H9 (cell line): ENCODE results near the gene LRRK1. TPM values are rescaled to one million over a fixed set of nuclear protein-coding genes. Genes with fewer than 3 reads are reported as not detected.

ENCODE experiments used
- DNase-seq: peaks from one replicate; pipeline ENCODE4 v3.0.0-alpha.2; 2017
- H2AFZ ChIP-seq: one replicate; pipeline ENCODE4 v1.6.1; 2013; ENCODE audit warnings: mild to moderate bottlenecking, low read length, control low read depth, moderate library complexity
- H2AK5ac ChIP-seq: 2 replicates; pipeline ENCODE4 v1.6.1; 2013; ENCODE audit warnings: low read length, control low read depth, mixed read lengths; ENCODE audit not compliant: insufficient read length
- H2BK120ac ChIP-seq: one replicate; pipeline ENCODE4 v1.6.1; 2013; ENCODE audit warnings: low read depth, mild to moderate bottlenecking, low read length, control low read depth, inconsistent platforms; ENCODE audit not compliant: poor library complexity, severe bottlenecking
- H2BK12ac ChIP-seq: 2 replicates; pipeline ENCODE4 v1.6.1; 2013; ENCODE audit warnings: low read length, control low read depth, mixed read lengths, low read depth; ENCODE audit not compliant: insufficient read length
- H2BK15ac ChIP-seq: 2 replicates; pipeline ENCODE4 v1.6.1; 2013; ENCODE audit warnings: low read depth, low read length, control low read depth
- H2BK20ac ChIP-seq: one replicate; pipeline ENCODE4 v1.6.1; 2013; ENCODE audit warnings: low read depth, mild to moderate bottlenecking, low read length, control low read depth, inconsistent platforms; ENCODE audit not compliant: poor library complexity, severe bottlenecking
- H2BK5ac ChIP-seq: 2 replicates; pipeline ENCODE4 v1.6.1; 2013; ENCODE audit warnings: low read length, control low read depth, mixed read lengths; ENCODE audit not compliant: insufficient read length
- H3K14ac ChIP-seq: 2 replicates; pipeline ENCODE4 v1.6.1; 2013; ENCODE audit warnings: low read length, control low read depth; ENCODE audit not compliant: insufficient read depth
- H3K18ac ChIP-seq: 2 replicates; pipeline ENCODE4 v1.6.1; 2013; ENCODE audit warnings: low read depth, mild to moderate bottlenecking, mixed read lengths, low read length, control low read depth; ENCODE audit not compliant: insufficient read length
- H3K23ac ChIP-seq: 2 replicates; pipeline ENCODE4 v1.6.1; 2013; ENCODE audit warnings: low read length, control low read depth, mixed read lengths, low read depth; ENCODE audit not compliant: insufficient read length
- H3K23me2 ChIP-seq: 2 replicates; pipeline ENCODE4 v1.6.1; 2013; ENCODE audit warnings: low read depth, mild to moderate bottlenecking, mixed read lengths, low read length, control low read depth; ENCODE audit not compliant: insufficient read length, poor library complexity, severe bottlenecking
- H3K27ac ChIP-seq: 2 replicates; pipeline ENCODE4 v1.5.1; 2013; ENCODE audit warnings: low read length, control low read depth, mixed read lengths, low read depth; ENCODE audit not compliant: insufficient read length
- H3K27me3 ChIP-seq: 2 replicates; pipeline ENCODE4 v1.6.1; 2013; ENCODE audit warnings: low read length, control low read depth, inconsistent platforms; ENCODE audit not compliant: insufficient read depth
- H3K4ac ChIP-seq: 2 replicates; pipeline ENCODE4 v1.6.1; 2013; ENCODE audit warnings: low read depth, mild to moderate bottlenecking, control low read depth, inconsistent platforms, low read length, moderate library complexity
- H3K4me1 ChIP-seq: 2 replicates; pipeline ENCODE4 v1.6.1; 2013; ENCODE audit warnings: low read length, control low read depth, inconsistent platforms; ENCODE audit not compliant: insufficient read depth
- H3K4me2 ChIP-seq: 2 replicates; pipeline ENCODE4 v1.6.1; 2013; ENCODE audit warnings: low read length, control low read depth, mixed read lengths; ENCODE audit not compliant: insufficient read length, insufficient read depth
- H3K56ac ChIP-seq: 2 replicates; pipeline ENCODE4 v1.6.1; 2013; ENCODE audit warnings: low read depth, mild to moderate bottlenecking, mixed read lengths, low read length, control low read depth; ENCODE audit not compliant: insufficient read length
- H3K79me1 ChIP-seq: 2 replicates; pipeline ENCODE4 v1.6.1; 2013; ENCODE audit warnings: low read depth, mild to moderate bottlenecking, moderate library complexity, low read length, control low read depth, inconsistent platforms; ENCODE audit not compliant: insufficient read depth, poor library complexity, severe bottlenecking
- H3K79me2 ChIP-seq: 2 replicates; pipeline ENCODE4 v1.6.1; 2013; ENCODE audit warnings: low read length, control low read depth, inconsistent platforms; ENCODE audit not compliant: insufficient read depth
- H3K9ac ChIP-seq: 2 replicates; pipeline ENCODE4 v1.6.1; 2013; ENCODE audit warnings: low read length, control low read depth, mixed read lengths; ENCODE audit not compliant: insufficient read length; ENCODE audit errors: extremely low read depth
- H3K9me3 ChIP-seq: one replicate; pipeline ENCODE4 v1.6.1; 2013; ENCODE audit warnings: low read depth, low read length, inconsistent platforms; ENCODE audit not compliant: control insufficient read depth
- H3T11ph ChIP-seq: one replicate; pipeline ENCODE4 v1.6.1; 2013; ENCODE audit warnings: mild to moderate bottlenecking, low read length, control low read depth, inconsistent platforms
- H4K20me1 ChIP-seq: one replicate; pipeline ENCODE4 v1.6.1; 2013; ENCODE audit not compliant: control insufficient read depth, insufficient read length, insufficient read depth
- H4K5ac ChIP-seq: 2 replicates; pipeline ENCODE4 v1.6.1; 2013; ENCODE audit warnings: low read depth, mild to moderate bottlenecking, mixed read lengths, low read length, control low read depth; ENCODE audit not compliant: insufficient read length
- H4K8ac ChIP-seq: replicated peaks from 2 replicates; pipeline ENCODE4 v1.6.1; 2013; ENCODE audit warnings: low read length, control low read depth, mixed read lengths, low read depth; ENCODE audit not compliant: insufficient read length
- H4K91ac ChIP-seq: 2 replicates; pipeline ENCODE4 v1.6.1; 2013; ENCODE audit warnings: low read depth, mild to moderate bottlenecking, moderate library complexity, mixed read lengths, low read length, control low read depth; ENCODE audit not compliant: insufficient read length
- H3K27ac Mint-ChIP-seq, 3 experiments: 2 replicates in 2 of 3; 3 replicates in 1 of 3; pipeline ENCODE4 v1.8.0; 2020 to 2021; ENCODE audit warnings: mixed read lengths in 3 of 3, mild to moderate bottlenecking in 1 of 3, moderate library complexity in 1 of 3
- H3K27me3 Mint-ChIP-seq: 2 replicates; pipeline ENCODE4 v1.8.0; 2021; ENCODE audit warnings: low read depth, mild to moderate bottlenecking, moderate library complexity, mixed read lengths
- H3K36me3 Mint-ChIP-seq, 3 experiments: 2 replicates in 2 of 3; 3 replicates in 1 of 3; pipeline ENCODE4 v1.8.0; 2020 to 2021; ENCODE audit warnings: low read depth in 3 of 3, mixed read lengths in 3 of 3; ENCODE audit not compliant: insufficient read depth in 1 of 3
- H3K4me1 Mint-ChIP-seq, 2 experiments: 2 replicates each; pipeline ENCODE4 v1.8.0; 2020; ENCODE audit warnings: mixed read lengths in 2 of 2
- H3K4me3 Mint-ChIP-seq, 2 experiments: 2 replicates in 1 of 2; 3 replicates in 1 of 2; pipeline ENCODE4 v1.8.0; 2020 to 2021; ENCODE audit warnings: mild to moderate bottlenecking in 2 of 2, mixed read lengths in 2 of 2, moderate library complexity in 1 of 2
- H3K9me3 Mint-ChIP-seq, 2 experiments: 2 replicates in 1 of 2; 3 replicates in 1 of 2; pipeline ENCODE4 v1.8.0; 2020; ENCODE audit warnings: mild to moderate bottlenecking in 2 of 2, mixed read lengths in 2 of 2, moderate library complexity in 1 of 2
- CTCF ChIP-seq: fragments of 200-600 bp; sonication (generic); conservative IDR thresholded peaks from 3 replicates; pipeline ENCODE4 v1.8.0; 2021; ENCODE audit warnings: antibody characterized with exemption, mild to moderate bottlenecking
- WGBS: extraction: QIAGEN DNeasy Blood & Tissue Kit; methylation state at CpG from one replicate; pipeline ENCODE4 v1.1.7; 2013; ENCODE audit warnings: missing lambda C conversion rate, low lambda C conversion rate, mixed read lengths; ENCODE audit not compliant: insufficient read length; ENCODE audit errors: extremely low coverage; 5-methylcytosine and 5-hydroxymethylcytosine counted together
- total RNA-seq: library from RNA; stranded (reverse); gene quantifications from 2 replicates; pipeline ENCODE4 v1.2.1, GENCODE V29; 2021

The LRRK1 gene
- total RNA-seq, 1 experiment from 2014 or later, result 4.0 TPM

GRCh38 chr15:101020451-101020850 lies 101.3 kb downstream of the LRRK1 start:
- no peak for TF ChIP-seq CTCF
- Histone ChIP-seq H4K5ac (no peak overlapping the region), H3K27ac (no peak overlapping the region), H3K79me1 (no peaks in the 10 kb centered on the region), H3K4me2 (no peak overlapping the region), H3K9me3 (no peaks in the 10 kb centered on the region), H3K23me2 (no peaks in the 10 kb centered on the region), H4K91ac (no peak overlapping the region), H4K8ac (no peak overlapping the region), H2BK20ac (no peak overlapping the region), H3K4ac (no peak overlapping the region), H4K20me1 (no peaks in the 10 kb centered on the region), H3T11ph (no peak overlapping the region), H2BK12ac (no peak overlapping the region), H2AFZ (no peak overlapping the region), H3K27me3 (no peaks in the 10 kb centered on the region), H3K23ac (no peak overlapping the region), H3K14ac (no peak overlapping the region), H2BK120ac (no peak overlapping the region), H2BK5ac (no peak overlapping the region), H3K9ac (no peak overlapping the region), H2BK15ac (no peak overlapping the region), H2AK5ac (no peak overlapping the region), H3K18ac (no peak overlapping the region), H3K56ac (no peak overlapping the region), H3K4me1 (peaks cover 3% of the 10 kb centered on the region), H3K79me2 (no peaks in the 10 kb centered on the region)
- H3K27me3 Mint-ChIP-seq, result peaks cover 2% of the 10 kb centered on the region
- DNase-seq, result peak; percentile 2
- no CpG with 5 or more reads among the region's 5 CpGs for WGBS
- peaks cover 12 to 25% of the 10 kb centered on the region in 2 experiments for H3K4me1 Mint-ChIP-seq
- H3K9me3 Mint-ChIP-seq, result peaks cover 0 to 7% of the 10 kb centered on the region in 2 experiments; a peak in 2 of 5 replicates
- H3K27ac Mint-ChIP-seq, result no peak overlapping the region
- H3K4me3 Mint-ChIP-seq, result no peak overlapping the region
- H3K36me3 Mint-ChIP-seq, result peaks cover 0 to 6% (median 0%) of the 10 kb centered on the region in 3 experiments; a peak in 3 of 7 replicates
